NT2/D1 (cell line): ENCODE data around the gene RC3H1.

Experiments
- YY1 ChIP-seq: IDR thresholded peaks from 2 replicates; pipeline ENCODE4 v1.6.1; 2011; ENCODE audit not compliant: insufficient read length, insufficient read depth
- ZNF274 ChIP-seq: IDR thresholded peaks from 2 replicates; pipeline ENCODE4 v1.6.1; 2011; ENCODE audit warnings: mild to moderate bottlenecking, low read depth, low read length

GRCh38 chr1:173960625-173961024, 61.5 kb downstream of the RC3H1 start:
- TF ChIP-seq ZNF274 (no peak), YY1 (no peak)
